ENCODE measurements around the gene RPS8.
A peak's percentile ranks its signal among the peaks of the same experiment; 100 is the strongest.
"Not testable (repeated sequence)": the region's sequence is repeated elsewhere in the genome, so short reads cannot be mapped to it uniquely, and the experiment has no call there.

Gene RPS8

DNA sequence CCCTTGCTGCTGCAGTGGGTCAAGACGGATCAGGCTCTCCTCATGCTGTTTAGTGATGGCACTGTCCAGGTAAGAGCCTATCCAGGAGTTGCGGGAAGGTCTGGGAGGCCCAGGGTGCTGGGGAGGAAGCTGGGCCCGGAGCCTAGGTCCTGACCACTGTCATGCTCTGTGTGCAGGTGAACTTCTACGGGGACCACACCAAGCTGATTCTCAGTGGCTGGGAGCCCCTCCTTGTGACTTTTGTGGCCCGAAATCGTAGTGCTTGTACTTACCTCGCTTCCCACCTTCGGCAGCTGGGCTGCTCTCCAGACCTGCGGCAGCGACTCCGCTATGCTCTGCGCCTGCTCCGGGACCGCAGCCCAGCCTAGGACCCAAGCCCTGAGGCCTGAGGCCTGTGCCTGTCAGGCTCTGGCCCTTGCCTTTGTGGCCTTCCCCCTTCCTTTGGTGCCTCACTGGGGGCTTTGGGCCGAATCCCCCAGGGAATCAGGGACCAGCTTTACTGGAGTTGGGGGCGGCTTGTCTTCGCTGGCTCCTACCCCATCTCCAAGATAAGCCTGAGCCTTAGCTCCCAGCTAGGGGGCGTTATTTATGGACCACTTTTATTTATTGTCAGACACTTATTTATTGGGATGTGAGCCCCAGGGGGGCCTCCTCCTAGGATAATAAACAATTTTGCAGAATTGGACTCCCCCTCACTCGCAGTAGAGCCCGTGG, 30.1 kb downstream of the RPS8 start:
- peaks cover 19% of the 10 kb centered on the region for H3K36me3 ChIP-seq (ENCODE audit: insufficient read depth, low read length)
- no peaks in the 10 kb centered on the region for H3K9me3 ChIP-seq (ENCODE audit: control insufficient read depth, insufficient read depth, low read length)
- H3K4me1 ChIP-seq (ENCODE audit: insufficient read depth, low read length), result peaks cover 40% of the 10 kb centered on the region
- no peak overlapping the region for H3K9ac ChIP-seq (ENCODE audit: low read depth, low read length)

GRCh38 chr1:44806025-44806703, 30.8 kb downstream of the RPS8 start:
- Histone ChIP-seq H3K4me1 (ENCODE audit: insufficient read depth, low read length) (peaks cover 41% of the 10 kb centered on the region), H3K36me3 (ENCODE audit: insufficient read depth, low read length) (peaks cover 19% of the 10 kb centered on the region), H3K9ac (ENCODE audit: low read depth, low read length) (peak overlapping the region; percentile 23; the same call in 1 of the 2 replicates), H3K9me3 (ENCODE audit: control insufficient read depth, insufficient read depth, low read length) (no peaks in the 10 kb centered on the region)

- Histone ChIP-seq H3K4me1 (ENCODE audit: insufficient read depth, low read length) (peaks cover 47% of the 10 kb centered on the region), H3K9ac (ENCODE audit: low read depth, low read length) (peak within 1 kb of the TSS; percentile 39)
Measured at GRCh38 chr1:44806704-44807363, 31.5 kb downstream of the RPS8 start, which contains the start of gene DYNLT4. Gene DYNLT4, minus strand, starts transcription at chr1:44807351. Its CDS starts 683 bp downstream, at chr1:44806668.

DNA sequence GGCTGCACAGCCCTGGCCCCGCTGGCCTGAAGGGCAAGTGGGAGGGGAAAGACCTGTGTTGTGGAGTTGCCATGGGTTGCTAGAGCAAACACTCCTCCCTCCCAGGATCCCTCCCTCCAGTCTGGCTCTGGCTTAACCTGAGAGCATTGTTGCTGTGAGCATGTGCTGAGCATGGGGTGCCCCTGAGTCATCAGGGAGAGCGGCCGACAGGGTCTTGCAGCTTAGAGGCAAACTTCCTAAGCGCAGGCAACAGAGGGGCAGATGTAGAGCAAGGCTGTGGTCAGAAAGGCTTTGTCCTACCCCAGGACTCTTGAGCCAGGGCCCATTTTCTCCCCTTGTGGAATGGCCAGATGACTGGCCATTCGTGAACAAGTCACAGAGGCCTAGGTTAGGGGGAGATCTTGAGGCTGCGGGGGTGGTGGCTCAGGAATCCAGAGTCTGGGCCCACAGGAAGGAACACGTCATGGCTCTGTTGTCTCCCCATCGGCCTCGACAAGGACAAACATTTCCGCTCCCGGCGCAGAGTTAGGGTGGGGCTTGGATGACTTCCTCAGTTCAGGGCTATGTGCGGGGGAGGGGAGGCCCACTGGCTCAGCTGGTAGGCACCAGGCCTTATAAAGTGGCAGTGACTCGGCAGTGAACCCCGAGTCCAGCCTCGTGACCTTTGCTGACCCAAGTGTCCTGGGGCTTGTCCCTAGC, 32.2 kb downstream of the RPS8 start:
- Histone ChIP-seq H3K36me3 (ENCODE audit: insufficient read depth, low read length) (peaks cover 19% of the 10 kb centered on the region), H3K9me3 (ENCODE audit: control insufficient read depth, insufficient read depth, low read length) (no peaks in the 10 kb centered on the region), H3K4me1 (ENCODE audit: insufficient read depth, low read length) (peaks cover 44% of the 10 kb centered on the region), H3K9ac (ENCODE audit: low read depth, low read length) (peak overlapping the region; percentile 39)

More at GRCh38 chr1:44806704-44807363, 31.5 kb downstream of the RPS8 start, which contains the start of gene DYNLT4:
- no peaks in the 10 kb centered on the region for H3K9me3 ChIP-seq (ENCODE audit: control insufficient read depth, insufficient read depth, low read length)
- H3K36me3 ChIP-seq (ENCODE audit: insufficient read depth, low read length), result peaks cover 19% of the 10 kb centered on the region

DNA sequence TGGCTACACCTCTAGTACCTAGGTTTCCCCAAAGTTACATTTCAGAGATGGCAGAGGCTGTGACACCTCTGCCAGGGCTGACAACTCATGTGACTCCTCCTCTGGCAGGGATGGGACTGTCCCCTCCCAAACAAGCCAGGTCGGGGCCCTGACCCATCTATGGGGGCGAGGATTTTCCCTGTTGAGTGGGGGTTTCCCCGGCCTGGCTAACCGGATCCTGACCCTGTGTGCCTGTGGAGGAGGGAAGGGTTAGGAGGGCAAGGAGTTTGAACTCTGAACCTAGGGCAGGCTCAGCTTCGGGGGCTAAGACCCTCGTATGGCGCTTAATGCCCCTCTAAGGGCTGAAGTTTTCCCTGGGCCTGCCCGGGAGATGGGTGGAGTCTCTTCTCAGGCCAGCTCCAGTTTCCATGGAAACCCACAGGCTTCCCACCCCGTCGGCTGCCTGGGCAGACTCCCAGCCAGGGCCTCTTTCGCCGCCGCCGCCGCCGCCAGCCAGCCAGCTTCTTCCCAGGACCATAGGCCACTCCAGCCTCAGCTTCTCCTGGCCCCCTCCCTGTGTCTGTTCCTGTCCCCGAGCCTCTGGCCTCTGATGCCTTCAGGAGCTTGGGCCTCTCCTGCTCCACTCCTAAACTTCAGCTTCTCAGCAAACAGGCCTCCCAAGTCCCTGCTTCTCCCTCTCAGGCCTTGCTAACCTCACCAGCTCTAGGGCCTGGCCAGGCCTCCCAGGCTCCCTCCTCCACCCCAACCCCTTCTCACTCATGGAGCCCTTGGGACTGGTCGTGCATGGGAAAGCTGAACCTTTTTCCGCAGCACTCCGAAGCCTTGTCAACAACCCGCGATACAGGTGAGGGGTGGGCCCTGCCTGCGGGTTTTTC, 33.0 kb downstream of the RPS8 start, which contains the start of gene BTBD19:
TSS of gene BTBD19 (plus strand) at position 461 of the 875 bp plus-strand sequence. CDS start at position 759, 298 bp downstream.
- peaks cover 44% of the 10 kb centered on the region for H3K4me1 ChIP-seq (ENCODE audit: insufficient read depth, low read length)
- H3K36me3 ChIP-seq (ENCODE audit: insufficient read depth, low read length), result peaks cover 19% of the 10 kb centered on the region
- peak within 1 kb of the TSS; percentile 39 for H3K9ac ChIP-seq (ENCODE audit: low read depth, low read length)
- H3K9me3 ChIP-seq (ENCODE audit: control insufficient read depth, insufficient read depth, low read length), result no peaks in the 10 kb centered on the region

GRCh38 chr1:44808938-44809917, 33.9 kb downstream of the RPS8 start:
- H3K4me1 ChIP-seq (ENCODE audit: insufficient read depth, low read length), result peaks cover 44% of the 10 kb centered on the region

GRCh38 chr1:44810101-44810761, 34.9 kb downstream of the RPS8 start:
- Histone ChIP-seq H3K36me3 (ENCODE audit: insufficient read depth, low read length) (peaks cover 9% of the 10 kb centered on the region; the same call in 1 of the 2 replicates), H3K9me3 (ENCODE audit: control insufficient read depth, insufficient read depth, low read length) (no peaks in the 10 kb centered on the region), H3K4me1 (ENCODE audit: insufficient read depth, low read length) (peaks cover 44% of the 10 kb centered on the region), H3K9ac (ENCODE audit: low read depth, low read length) (no peak overlapping the region)

More at GRCh38 chr1:44808938-44809917, 33.9 kb downstream of the RPS8 start:
- peak overlapping the region; percentile 39 for H3K9ac ChIP-seq (ENCODE audit: low read depth, low read length)
- peaks cover 9% of the 10 kb centered on the region; the same call in 1 of the 2 replicates for H3K36me3 ChIP-seq (ENCODE audit: insufficient read depth, low read length)
- H3K9me3 ChIP-seq (ENCODE audit: control insufficient read depth, insufficient read depth, low read length), result no peaks in the 10 kb centered on the region

GRCh38 chr1:44810762-44811105, 35.4 kb downstream of the RPS8 start:
- not testable (repeated sequence) for H3K9me3 ChIP-seq (ENCODE audit: control insufficient read depth, insufficient read depth, low read length); H3K9ac ChIP-seq (ENCODE audit: low read depth, low read length); H3K36me3 ChIP-seq (ENCODE audit: insufficient read depth, low read length)
- peaks cover 44% of the 10 kb centered on the region for H3K4me1 ChIP-seq (ENCODE audit: insufficient read depth, low read length)

- H3K36me3 ChIP-seq (ENCODE audit: insufficient read depth, low read length), result 0 out of 2 replicates have a peak, but pooled peaks cover 9% of the 10 kb centered on the region
- H3K4me1 ChIP-seq (ENCODE audit: insufficient read depth, low read length), result peaks cover 44% of the 10 kb centered on the region
- no peaks in the 10 kb centered on the region for H3K9me3 ChIP-seq (ENCODE audit: control insufficient read depth, insufficient read depth, low read length)
- no peak overlapping the region for H3K9ac ChIP-seq (ENCODE audit: low read depth, low read length)
Measured at GRCh38 chr1:44811234-44811633, 35.9 kb downstream of the RPS8 start.

DNA sequence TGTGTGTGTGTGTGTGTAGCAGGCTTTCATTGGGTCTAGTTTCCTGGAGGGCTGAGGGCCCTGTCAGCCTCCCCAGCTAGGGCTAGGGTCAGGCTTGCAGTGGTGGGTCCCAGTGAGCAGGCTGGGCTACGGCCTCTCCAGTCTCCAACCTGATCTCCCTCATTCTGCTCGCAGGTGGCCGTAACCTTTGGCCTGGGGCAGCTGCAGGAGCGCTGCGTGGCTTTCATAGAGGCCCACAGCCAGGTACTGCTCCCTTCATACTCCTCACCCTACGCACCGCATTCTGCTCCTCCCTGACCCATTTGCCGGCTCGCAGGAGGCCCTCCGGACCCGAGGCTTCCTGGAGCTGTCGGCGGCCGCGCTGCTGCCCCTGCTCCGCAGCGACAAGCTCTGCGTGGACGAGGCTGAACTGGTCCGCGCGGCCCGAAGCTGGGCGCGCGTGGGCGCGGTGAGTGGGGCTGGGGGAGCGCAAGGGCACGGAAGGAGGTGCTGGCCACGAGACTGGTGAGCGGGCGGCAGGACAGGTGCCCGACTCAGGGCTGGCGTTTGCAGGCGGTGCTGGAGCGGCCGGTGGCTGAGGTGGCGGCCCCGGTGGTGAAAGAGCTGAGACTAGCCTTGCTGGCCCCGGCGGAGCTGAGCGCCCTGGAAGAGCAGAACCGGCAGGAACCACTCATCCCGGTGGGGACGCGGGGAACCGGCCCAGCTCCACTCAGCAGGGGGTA, 37.6 kb downstream of the RPS8 start:
- Histone ChIP-seq H3K9ac (ENCODE audit: low read depth, low read length) (peak overlapping the region; percentile 38; the same call in 1 of the 2 replicates), H3K36me3 (ENCODE audit: insufficient read depth, low read length) (0 out of 2 replicates have a peak, but pooled peaks cover 3% of the 10 kb centered on the region), H3K4me1 (ENCODE audit: insufficient read depth, low read length) (peaks cover 29% of the 10 kb centered on the region), H3K9me3 (ENCODE audit: control insufficient read depth, insufficient read depth, low read length) (no peaks in the 10 kb centered on the region)

- H3K9ac ChIP-seq (ENCODE audit: low read depth, low read length); H3K36me3 ChIP-seq (ENCODE audit: insufficient read depth, low read length); H3K9me3 ChIP-seq (ENCODE audit: control insufficient read depth, insufficient read depth, low read length): not testable (repeated sequence)
- peaks cover 18% of the 10 kb centered on the region; the same call in 1 of the 2 replicates for H3K4me1 ChIP-seq (ENCODE audit: insufficient read depth, low read length)
Measured at GRCh38 chr1:44815926-44816325, 40.6 kb downstream of the RPS8 start.
